ENCODE results near the gene RBMXL2. TPM values are rescaled to one million over a fixed set of nuclear protein-coding genes. Genes with fewer than 3 reads are reported as not detected.

Gene RBMXL2
- total RNA-seq, 1 donor from 2014 or later = 0.14 TPM

- DNase-seq (ENCODE audit: low spot score, unreplicated experiment) = no peak
- peaks cover 19% of the 10 kb centered on the region for H3K9me3 Mint-ChIP-seq (ENCODE audit: low read depth)
- H3K4me1 Mint-ChIP-seq (ENCODE audit: low read depth) = no peaks in the 10 kb centered on the region
- H3K27ac Mint-ChIP-seq = no peak overlapping the region
- H3K4me3 Mint-ChIP-seq (ENCODE audit: low read depth) = no peak overlapping the region
- H3K36me3 Mint-ChIP-seq (ENCODE audit: insufficient read depth) = no peaks in the 10 kb centered on the region
- no peaks in the 10 kb centered on the region for H3K27me3 Mint-ChIP-seq
- TF ChIP-seq CTCF (IDR thresholded peaks at IDR 0.05; ENCODE audit: unreplicated experiment) = no peak
Measured at GRCh38 chr11:7080900-7081299, 7.9 kb upstream of the RBMXL2 start.

- Mint-ChIP-seq H3K4me3 (ENCODE audit: low read depth) (no peak overlapping the region), H3K27me3 (no peaks in the 10 kb centered on the region), H3K27ac (no peak overlapping the region), H3K36me3 (ENCODE audit: insufficient read depth) (no peaks in the 10 kb centered on the region), H3K9me3 (ENCODE audit: low read depth) (peaks cover 19% of the 10 kb centered on the region), H3K4me1 (ENCODE audit: low read depth) (no peaks in the 10 kb centered on the region)
- no peak for DNase-seq (ENCODE audit: low spot score, unreplicated experiment)
- TF ChIP-seq CTCF (IDR thresholded peaks at IDR 0.05; ENCODE audit: unreplicated experiment) = no peak
Measured at GRCh38 chr11:7081441-7081840, 7.4 kb upstream of the RBMXL2 start.

- no peak for DNase-seq (ENCODE audit: low spot score, unreplicated experiment)
- no peaks in the 10 kb centered on the region for H3K36me3 Mint-ChIP-seq (ENCODE audit: insufficient read depth)
- no peak for TF ChIP-seq CTCF (IDR thresholded peaks at IDR 0.05; ENCODE audit: unreplicated experiment)
- no peak overlapping the region for H3K4me3 Mint-ChIP-seq (ENCODE audit: low read depth)
- no peaks in the 10 kb centered on the region for H3K9me3 Mint-ChIP-seq (ENCODE audit: low read depth)
- no peak overlapping the region for H3K27ac Mint-ChIP-seq
- H3K4me1 Mint-ChIP-seq (ENCODE audit: low read depth) = no peaks in the 10 kb centered on the region
- peaks cover 16% of the 10 kb centered on the region for H3K27me3 Mint-ChIP-seq
Measured at GRCh38 chr11:7089328-7090251, 792 bp downstream of the RBMXL2 start.

GRCh38 chr11:7098235-7098832 lies 9.5 kb downstream of the RBMXL2 start:
- H3K27me3 Mint-ChIP-seq = peaks cover 36% of the 10 kb centered on the region
- no peaks in the 10 kb centered on the region for H3K9me3 Mint-ChIP-seq (ENCODE audit: low read depth)
- TF ChIP-seq CTCF (IDR thresholded peaks at IDR 0.05; ENCODE audit: unreplicated experiment) = peak; percentile 80
- no peak overlapping the region for H3K4me3 Mint-ChIP-seq (ENCODE audit: low read depth)
- no peak overlapping the region for H3K27ac Mint-ChIP-seq
- H3K4me1 Mint-ChIP-seq (ENCODE audit: low read depth) = no peaks in the 10 kb centered on the region
- no peaks in the 10 kb centered on the region for H3K36me3 Mint-ChIP-seq (ENCODE audit: insufficient read depth)
- DNase-seq (ENCODE audit: low spot score, unreplicated experiment) = no peak

- TF ChIP-seq CTCF (IDR thresholded peaks at IDR 0.05; ENCODE audit: unreplicated experiment) = no peak
- DNase-seq (ENCODE audit: low spot score, unreplicated experiment) = no peak
- no peaks in the 10 kb centered on the region for H3K36me3 Mint-ChIP-seq (ENCODE audit: insufficient read depth)
- no peaks in the 10 kb centered on the region for H3K9me3 Mint-ChIP-seq (ENCODE audit: low read depth)
- H3K27ac Mint-ChIP-seq = no peak overlapping the region
- H3K4me3 Mint-ChIP-seq (ENCODE audit: low read depth) = no peak overlapping the region
- H3K27me3 Mint-ChIP-seq = no peaks in the 10 kb centered on the region
- H3K4me1 Mint-ChIP-seq (ENCODE audit: low read depth) = no peaks in the 10 kb centered on the region
Measured at GRCh38 chr11:7115780-7116179, 27.0 kb downstream of the RBMXL2 start.

Data from progenitor cell of endocrine pancreas (in vitro differentiated cells).